Right lobe of liver (tissue), 4 donors: ENCODE results near the gene RCN2.
"Not testable (repeated sequence)": the region's sequence is repeated elsewhere in the genome, so short reads cannot be mapped to it uniquely, and the experiment has no call there.

Experiments used
- POLR2A ChIP-seq: fragments of 450-650 bp; IDR thresholded peaks from one replicate; pipeline ENCODE4 v1.6.1; 2017; ENCODE audit warnings: antibody characterized with exemption, mild to moderate bottlenecking
- TF ChIP-seq, protein P1 (sequence below), 4 donors: fragments of 200-600 bp in 3 of 4; fragments of 450-650 bp in 1 of 4; IDR thresholded peaks; one replicate each; pipeline versions ENCODE4 v1.5.1 to v1.8.0; 2016 to 2022; ENCODE audit warnings: antibody characterized with exemption in 4 of 4, mild to moderate bottlenecking in 2 of 4
- donor health status: DM: no; HTN: no; CAD: no.
- donor health status: DM: no; HTN: no; CAD: no.
- donor health status: DM: no; HTN: yes; CAD: no.

DNA sequence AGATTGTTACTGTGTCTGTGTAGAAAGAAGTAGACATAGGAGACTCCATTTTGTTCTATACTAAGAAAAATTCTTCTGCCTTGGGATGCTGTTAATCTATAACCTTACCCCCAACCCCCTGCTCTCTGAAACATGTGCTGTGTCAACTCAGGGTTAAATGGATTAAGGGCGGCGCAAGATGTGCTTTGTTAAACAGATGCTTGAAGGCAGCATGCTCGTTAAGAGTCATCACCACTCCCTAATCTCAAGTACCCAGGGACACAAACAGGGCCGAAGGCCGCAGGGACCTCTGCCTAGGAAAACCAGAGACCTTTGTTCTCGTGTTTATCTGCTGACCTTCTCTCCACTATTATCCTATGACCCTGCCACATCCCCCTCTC lies 31.6 kb upstream of the RCN2 start:
- TF ChIP-seq POLR2A = not testable (repeated sequence)
- TF ChIP-seq, protein P1, sequence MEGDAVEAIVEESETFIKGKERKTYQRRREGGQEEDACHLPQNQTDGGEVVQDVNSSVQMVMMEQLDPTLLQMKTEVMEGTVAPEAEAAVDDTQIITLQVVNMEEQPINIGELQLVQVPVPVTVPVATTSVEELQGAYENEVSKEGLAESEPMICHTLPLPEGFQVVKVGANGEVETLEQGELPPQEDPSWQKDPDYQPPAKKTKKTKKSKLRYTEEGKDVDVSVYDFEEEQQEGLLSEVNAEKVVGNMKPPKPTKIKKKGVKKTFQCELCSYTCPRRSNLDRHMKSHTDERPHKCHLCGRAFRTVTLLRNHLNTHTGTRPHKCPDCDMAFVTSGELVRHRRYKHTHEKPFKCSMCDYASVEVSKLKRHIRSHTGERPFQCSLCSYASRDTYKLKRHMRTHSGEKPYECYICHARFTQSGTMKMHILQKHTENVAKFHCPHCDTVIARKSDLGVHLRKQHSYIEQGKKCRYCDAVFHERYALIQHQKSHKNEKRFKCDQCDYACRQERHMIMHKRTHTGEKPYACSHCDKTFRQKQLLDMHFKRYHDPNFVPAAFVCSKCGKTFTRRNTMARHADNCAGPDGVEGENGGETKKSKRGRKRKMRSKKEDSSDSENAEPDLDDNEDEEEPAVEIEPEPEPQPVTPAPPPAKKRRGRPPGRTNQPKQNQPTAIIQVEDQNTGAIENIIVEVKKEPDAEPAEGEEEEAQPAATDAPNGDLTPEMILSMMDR (IDR thresholded peaks at IDR 0.05) = not testable (repeated sequence)
